Liver (tissue), 9 donors: ENCODE data around the gene KIAA1217. TPM values are rescaled to one million over a fixed set of nuclear protein-coding genes. Genes with fewer than 3 reads are reported as not detected.

Experiments
- DNase-seq: peaks from one replicate; pipeline ENCODE4 v3.0.0-alpha.2; 2017; ENCODE audit warnings: low spot score
- H3K27ac ChIP-seq, 2 donors: one replicate each; pipeline ENCODE4 v1.7.0; 2013; ENCODE audit warnings: inconsistent platforms in 2 of 2, low read length in 2 of 2, control low read depth in 1 of 2, low read depth in 1 of 2, mild to moderate bottlenecking in 1 of 2
- H3K27me3 ChIP-seq, 4 donors: one replicate each; pipeline versions ENCODE4 v1.6.1 to v1.7.0; 2013; ENCODE audit warnings: low read length in 3 of 4, inconsistent platforms in 1 of 4, mild to moderate bottlenecking in 1 of 4, moderate library complexity in 1 of 4; ENCODE audit not compliant: control insufficient read depth in 4 of 4, insufficient read depth in 4 of 4
- H3K36me3 ChIP-seq, 4 donors: one replicate each; pipeline versions ENCODE4 v1.6.1 to v1.7.0; 2013; ENCODE audit warnings: low read length in 3 of 4, mild to moderate bottlenecking in 3 of 4, low read depth in 1 of 4, moderate library complexity in 1 of 4; ENCODE audit not compliant: control insufficient read depth in 4 of 4, insufficient read depth in 3 of 4
- H3K4me1 ChIP-seq, 4 donors: one replicate each; pipeline versions ENCODE4 v1.6.1 to v1.7.0; 2013; ENCODE audit warnings: low read length in 3 of 4, mild to moderate bottlenecking in 3 of 4, moderate library complexity in 1 of 4; ENCODE audit not compliant: control insufficient read depth in 4 of 4, insufficient read depth in 4 of 4
- H3K4me3 ChIP-seq, 3 donors: one replicate each; pipeline versions ENCODE4 v1.6.1 to v1.7.0; 2013; ENCODE audit warnings: low read length in 3 of 3, control low read depth in 1 of 3, low read depth in 1 of 3, mild to moderate bottlenecking in 1 of 3
- H3K9ac ChIP-seq, 2 donors: one replicate each; pipeline ENCODE4 v1.7.0; 2013; ENCODE audit warnings: low read length in 2 of 2, mild to moderate bottlenecking in 2 of 2, moderate library complexity in 2 of 2, control low read depth in 1 of 2, low read depth in 1 of 2
- H3K9me3 ChIP-seq, 4 donors: one replicate each; pipeline versions ENCODE4 v1.6.1 to v1.7.0; 2013; ENCODE audit warnings: low read length in 3 of 4; ENCODE audit not compliant: control insufficient read depth in 4 of 4
- EGR1 ChIP-seq, 2 donors: IDR thresholded peaks; 2 replicates each; pipeline ENCODE4 v1.6.1; 2016 to 2018; ENCODE audit warnings: antibody characterized with exemption in 2 of 2, low read depth in 2 of 2
- FOXA1 ChIP-seq: IDR thresholded peaks from 2 replicates; pipeline ENCODE4 v1.6.1; 2016; ENCODE audit warnings: antibody characterized with exemption
- FOXA2 ChIP-seq: IDR thresholded peaks from 2 replicates; pipeline ENCODE4 v1.6.1; 2016; ENCODE audit warnings: antibody characterized with exemption
- GABPA ChIP-seq, 2 donors: IDR thresholded peaks in 1 of 2; conservative IDR thresholded peaks in 1 of 2; 2 replicates each; pipeline ENCODE4 v1.6.1; 2016; ENCODE audit warnings: antibody characterized with exemption in 2 of 2, mild to moderate bottlenecking in 1 of 2, moderate library complexity in 1 of 2
- HNF4A ChIP-seq, 2 donors: conservative IDR thresholded peaks; 2 replicates each; pipeline ENCODE4 v1.6.1; 2016; ENCODE audit warnings: antibody characterized with exemption in 2 of 2, mild to moderate bottlenecking in 2 of 2
- HNF4G ChIP-seq: IDR thresholded peaks from 2 replicates; pipeline ENCODE4 v1.6.1; 2016; ENCODE audit warnings: antibody characterized with exemption
- JUND ChIP-seq, 2 donors: IDR thresholded peaks; 2 replicates each; pipeline ENCODE4 v1.6.1; 2016; ENCODE audit warnings: antibody characterized with exemption in 2 of 2
- NR2F2 ChIP-seq: IDR thresholded peaks from 2 replicates; pipeline ENCODE4 v1.6.1; 2016; ENCODE audit warnings: antibody characterized with exemption
- TAF1 ChIP-seq: conservative IDR thresholded peaks from 2 replicates; pipeline ENCODE4 v1.6.1; 2016; ENCODE audit warnings: antibody characterized with exemption, mild to moderate bottlenecking
- YY1 ChIP-seq: IDR thresholded peaks from 2 replicates; pipeline ENCODE4 v1.6.1; 2016; ENCODE audit warnings: antibody characterized with exemption, mild to moderate bottlenecking
- WGBS: extraction: QIAGEN DNeasy Blood & Tissue Kit; methylation state at CpG from one replicate; pipeline ENCODE4 v1.1.7; 2013; 5-methylcytosine and 5-hydroxymethylcytosine counted together
- polyA plus RNA-seq, 2 donors: library from polyadenylated mRNA; stranded (reverse) in 1 of 2; unstranded in 1 of 2; fragments of 200-250 nt in 1 of 2; fragments of >200 nt in 1 of 2; fragmentation: Nextera tagmentation in 1 of 2; extraction: Ambion mirVana in 1 of 2; gene quantifications; one replicate each; pipeline versions ENCODE4 v1.2.1 to v1.2.3, GENCODE V29; 2013 to 2015
- total RNA-seq, 2 donors: library from RNA; depleted of rRNA; stranded (reverse); fragments of >200 nt; gene quantifications; one replicate each; pipeline ENCODE4 v1.2.3, GENCODE V29; 2014
- TF ChIP-seq, protein P1 (sequence below): IDR thresholded peaks from 2 replicates; pipeline ENCODE4 v1.6.1; 2016; ENCODE audit warnings: antibody characterized with exemption
- TF ChIP-seq, protein P2 (sequence below): IDR thresholded peaks from 2 replicates; pipeline ENCODE4 v1.6.1; 2016; ENCODE audit warnings: antibody characterized with exemption, mild to moderate bottlenecking
- TF ChIP-seq, protein P3 (sequence below): IDR thresholded peaks from 2 replicates; pipeline ENCODE4 v1.6.1; 2016; ENCODE audit warnings: antibody characterized with exemption
- donor health status: healthy.
- donor health status: healthy.
- donor health status: healthy.
- donor health status: healthy.
- donor health status: healthy.

The KIAA1217 gene
- total and polyA plus RNA-seq, 4 donors = 4.5 to 12.8 (median 6.8) TPM

DNA sequence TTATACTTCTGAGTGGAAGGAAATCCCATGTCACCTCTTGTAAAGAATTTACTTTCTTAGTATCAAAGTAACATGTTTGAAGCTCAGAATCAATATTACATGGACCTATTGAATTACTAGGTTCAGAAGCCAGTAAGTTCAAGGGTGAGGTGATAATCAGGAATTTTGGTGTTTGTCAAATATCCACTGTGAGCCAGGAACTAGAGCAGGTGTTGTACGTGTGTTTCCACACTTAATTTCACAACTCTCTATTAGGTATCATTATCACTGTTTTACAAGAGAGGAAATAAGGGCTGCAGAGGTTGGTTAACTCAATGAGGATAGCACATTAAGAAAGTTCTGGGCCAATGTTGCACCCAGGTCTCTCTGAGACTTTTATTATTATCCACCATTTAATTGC is 130.4 kb downstream of the KIAA1217 start:
- no peaks in the 10 kb centered on the region for H3K27me3 ChIP-seq
- H3K4me1 ChIP-seq = no peaks in the 10 kb centered on the region
- H3K9me3 ChIP-seq = no peaks in the 10 kb centered on the region
- no peak overlapping the region for H3K9ac ChIP-seq
- peaks cover 0 to 1% (median 0%) of the 10 kb centered on the region in 4 donors for H3K36me3 ChIP-seq
- DNase-seq = no peak
- no peak for TF ChIP-seq EGR1 (IDR thresholded peaks at IDR 0.05; ENCODE audit: low read depth in 2 of 2)
- peak in 1 of 2 donors; percentile 5 for TF ChIP-seq HNF4A (conservative IDR thresholded peaks at IDR 0.05)
- H3K27ac ChIP-seq = no peak overlapping the region
- no peak overlapping the region for H3K4me3 ChIP-seq
- 41% methylated on average over 1 of the region's 1 CpG for WGBS

DNA sequence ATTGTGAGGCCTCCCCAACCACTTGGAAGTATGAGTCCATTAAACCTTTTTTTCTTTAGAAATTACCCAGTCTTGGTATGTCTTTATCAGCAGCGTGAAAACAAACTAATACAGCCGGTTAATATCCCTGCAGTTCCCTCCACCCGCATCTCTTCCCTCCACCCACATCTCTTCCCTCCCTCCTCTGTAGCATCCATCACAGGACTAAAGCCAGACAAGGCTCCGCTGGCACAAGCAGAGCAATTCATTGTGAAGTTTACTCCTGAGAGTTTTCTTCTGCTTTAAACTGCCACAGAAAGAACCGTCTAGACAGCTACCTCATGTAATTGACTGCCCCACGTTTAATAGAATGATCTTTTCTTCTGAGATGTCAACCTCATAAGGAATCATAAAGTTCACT is 131.5 kb downstream of the KIAA1217 start:
- Histone ChIP-seq H3K27ac (no peak overlapping the region), H3K36me3 (peaks cover 0 to 1% (median 0%) of the 10 kb centered on the region in 4 donors), H3K4me3 (no peak overlapping the region), H3K27me3 (no peaks in the 10 kb centered on the region), H3K9me3 (no peaks in the 10 kb centered on the region), H3K4me1 (no peaks in the 10 kb centered on the region), H3K9ac (no peak overlapping the region)
- WGBS = 85% methylated on average over 6 of the region's 6 CpGs
- DNase-seq = no peak
- no peak for TF ChIP-seq FOXA2
- no peak for TF ChIP-seq HNF4A (conservative IDR thresholded peaks at IDR 0.05)
- TF ChIP-seq, protein P1, sequence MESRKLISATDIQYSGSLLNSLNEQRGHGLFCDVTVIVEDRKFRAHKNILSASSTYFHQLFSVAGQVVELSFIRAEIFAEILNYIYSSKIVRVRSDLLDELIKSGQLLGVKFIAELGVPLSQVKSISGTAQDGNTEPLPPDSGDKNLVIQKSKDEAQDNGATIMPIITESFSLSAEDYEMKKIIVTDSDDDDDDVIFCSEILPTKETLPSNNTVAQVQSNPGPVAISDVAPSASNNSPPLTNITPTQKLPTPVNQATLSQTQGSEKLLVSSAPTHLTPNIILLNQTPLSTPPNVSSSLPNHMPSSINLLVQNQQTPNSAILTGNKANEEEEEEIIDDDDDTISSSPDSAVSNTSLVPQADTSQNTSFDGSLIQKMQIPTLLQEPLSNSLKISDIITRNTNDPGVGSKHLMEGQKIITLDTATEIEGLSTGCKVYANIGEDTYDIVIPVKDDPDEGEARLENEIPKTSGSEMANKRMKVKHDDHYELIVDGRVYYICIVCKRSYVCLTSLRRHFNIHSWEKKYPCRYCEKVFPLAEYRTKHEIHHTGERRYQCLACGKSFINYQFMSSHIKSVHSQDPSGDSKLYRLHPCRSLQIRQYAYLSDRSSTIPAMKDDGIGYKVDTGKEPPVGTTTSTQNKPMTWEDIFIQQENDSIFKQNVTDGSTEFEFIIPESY = no peak
- TF ChIP-seq HNF4G = no peak
- TF ChIP-seq FOXA1 = no peak
- no peak for TF ChIP-seq EGR1 (IDR thresholded peaks at IDR 0.05; ENCODE audit: low read depth in 2 of 2)
- TF ChIP-seq JUND (IDR thresholded peaks at IDR 0.05) = no peak

DNA sequence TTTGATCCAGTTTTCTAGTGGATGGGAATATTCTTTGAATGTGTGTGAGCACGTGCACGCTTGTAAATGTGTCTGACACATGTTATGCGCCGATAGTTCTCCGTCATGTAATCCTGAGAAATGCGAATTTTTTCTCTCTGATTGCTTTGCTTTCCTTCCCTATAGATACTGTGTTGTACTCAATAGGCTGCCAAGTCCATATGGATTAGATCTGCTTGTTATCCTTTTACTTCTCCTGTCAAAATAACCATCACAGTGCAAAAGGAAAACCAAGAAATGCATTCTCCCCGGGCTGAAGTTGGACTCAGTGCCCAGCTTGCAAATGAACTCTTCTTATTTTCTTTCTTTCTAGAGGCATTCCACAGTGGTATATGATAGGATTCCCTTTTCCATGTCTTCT is 131.9 kb downstream of the KIAA1217 start:
- no peaks in the 10 kb centered on the region for H3K4me1 ChIP-seq
- H3K36me3 ChIP-seq = peaks cover 0 to 1% (median 0%) of the 10 kb centered on the region in 4 donors
- H3K9me3 ChIP-seq = no peaks in the 10 kb centered on the region
- TF ChIP-seq YY1 (no peak), TAF1 (no peak), GABPA (IDR thresholded peaks at IDR 0.05 in 1 of 2, conservative IDR thresholded peaks at IDR 0.05 in 1 of 2) (no peak), NR2F2 (no peak)
- TF ChIP-seq, protein P2, sequence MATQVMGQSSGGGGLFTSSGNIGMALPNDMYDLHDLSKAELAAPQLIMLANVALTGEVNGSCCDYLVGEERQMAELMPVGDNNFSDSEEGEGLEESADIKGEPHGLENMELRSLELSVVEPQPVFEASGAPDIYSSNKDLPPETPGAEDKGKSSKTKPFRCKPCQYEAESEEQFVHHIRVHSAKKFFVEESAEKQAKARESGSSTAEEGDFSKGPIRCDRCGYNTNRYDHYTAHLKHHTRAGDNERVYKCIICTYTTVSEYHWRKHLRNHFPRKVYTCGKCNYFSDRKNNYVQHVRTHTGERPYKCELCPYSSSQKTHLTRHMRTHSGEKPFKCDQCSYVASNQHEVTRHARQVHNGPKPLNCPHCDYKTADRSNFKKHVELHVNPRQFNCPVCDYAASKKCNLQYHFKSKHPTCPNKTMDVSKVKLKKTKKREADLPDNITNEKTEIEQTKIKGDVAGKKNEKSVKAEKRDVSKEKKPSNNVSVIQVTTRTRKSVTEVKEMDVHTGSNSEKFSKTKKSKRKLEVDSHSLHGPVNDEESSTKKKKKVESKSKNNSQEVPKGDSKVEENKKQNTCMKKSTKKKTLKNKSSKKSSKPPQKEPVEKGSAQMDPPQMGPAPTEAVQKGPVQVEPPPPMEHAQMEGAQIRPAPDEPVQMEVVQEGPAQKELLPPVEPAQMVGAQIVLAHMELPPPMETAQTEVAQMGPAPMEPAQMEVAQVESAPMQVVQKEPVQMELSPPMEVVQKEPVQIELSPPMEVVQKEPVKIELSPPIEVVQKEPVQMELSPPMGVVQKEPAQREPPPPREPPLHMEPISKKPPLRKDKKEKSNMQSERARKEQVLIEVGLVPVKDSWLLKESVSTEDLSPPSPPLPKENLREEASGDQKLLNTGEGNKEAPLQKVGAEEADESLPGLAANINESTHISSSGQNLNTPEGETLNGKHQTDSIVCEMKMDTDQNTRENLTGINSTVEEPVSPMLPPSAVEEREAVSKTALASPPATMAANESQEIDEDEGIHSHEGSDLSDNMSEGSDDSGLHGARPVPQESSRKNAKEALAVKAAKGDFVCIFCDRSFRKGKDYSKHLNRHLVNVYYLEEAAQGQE = no peak
- TF ChIP-seq, protein P3, sequence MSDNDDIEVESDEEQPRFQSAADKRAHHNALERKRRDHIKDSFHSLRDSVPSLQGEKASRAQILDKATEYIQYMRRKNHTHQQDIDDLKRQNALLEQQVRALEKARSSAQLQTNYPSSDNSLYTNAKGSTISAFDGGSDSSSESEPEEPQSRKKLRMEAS = no peak
- H3K4me3 ChIP-seq = no peak overlapping the region
- H3K9ac ChIP-seq = no peak overlapping the region
- no peaks in the 10 kb centered on the region for H3K27me3 ChIP-seq
- 90% methylated on average over 7 of the region's 7 CpGs for WGBS
- no peak overlapping the region for H3K27ac ChIP-seq
- no peak for DNase-seq
